ENCODE results near the gene ECT2L.

Gene ECT2L

DNA sequence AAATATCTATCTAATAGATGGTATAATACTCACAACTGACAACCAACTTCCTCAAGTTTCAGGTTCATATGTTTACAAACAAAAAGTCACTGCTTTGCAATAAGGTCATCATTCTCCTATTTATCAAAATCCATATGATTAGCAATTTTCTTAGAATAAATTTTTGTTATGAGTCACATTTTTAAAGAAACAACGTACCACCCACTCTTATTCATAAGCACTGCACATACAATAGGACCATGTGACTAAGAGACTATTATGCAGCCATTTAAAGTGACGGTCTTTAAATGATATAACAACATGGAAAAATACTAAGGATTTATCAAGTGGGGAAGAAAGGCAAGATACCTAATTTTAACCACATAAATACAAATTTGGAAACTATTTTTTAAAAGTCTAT lies 152.1 kb downstream of the ECT2L start:
- DNase-seq: no peak

DNA sequence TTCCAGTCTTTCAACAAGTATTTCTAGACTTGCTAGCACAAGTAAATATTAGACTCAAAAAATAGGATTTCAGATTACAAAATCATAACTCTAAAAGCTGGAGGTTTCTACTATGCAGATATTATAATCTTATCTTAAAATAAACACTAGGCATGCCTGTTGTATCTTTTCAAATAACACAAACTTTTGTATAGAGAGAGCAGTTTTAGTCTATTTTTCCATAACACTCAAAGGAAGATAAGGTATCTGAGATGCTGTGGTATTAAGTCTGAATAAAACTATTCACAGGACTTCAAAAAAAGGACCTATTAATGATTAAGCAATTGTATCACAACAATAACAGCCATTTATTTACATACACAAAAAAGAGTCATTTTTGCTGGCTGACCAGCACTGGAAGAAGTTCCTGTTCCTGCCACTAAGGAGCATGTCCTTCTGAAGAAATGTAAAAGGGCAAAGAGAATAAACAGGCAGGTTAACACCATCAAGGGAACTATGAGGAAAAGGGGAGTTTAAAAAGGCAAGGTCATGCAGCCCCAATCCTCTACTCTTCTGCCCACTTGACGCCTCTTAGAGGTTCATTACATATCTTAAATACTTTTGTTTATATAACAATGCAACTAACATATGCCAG lies 152.8 kb downstream of the ECT2L start:
- no peak for DNase-seq

DNA sequence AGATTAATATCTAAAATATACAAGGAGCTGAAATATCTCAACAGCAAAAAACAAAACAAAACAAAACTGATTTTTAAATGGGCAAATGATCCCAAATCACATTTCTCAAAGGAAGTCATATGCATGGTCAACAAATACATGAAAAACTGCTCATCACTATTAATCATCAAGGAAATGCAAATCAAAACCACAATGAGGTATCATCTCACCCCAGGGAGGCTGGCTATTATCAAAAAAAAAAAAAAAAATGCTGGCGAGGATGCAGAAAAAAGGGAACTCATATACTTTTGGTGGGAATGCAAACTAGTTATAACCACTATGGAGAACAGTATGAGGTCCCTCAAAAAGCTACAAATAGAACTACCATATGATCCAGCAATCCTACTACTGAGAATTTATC lies 157.6 kb downstream of the ECT2L start:
- DNase-seq: no peak

All from NCI-H187 treated with DMSO at 0.1 percent for 48 hours (cell line).